ENCODE measurements around the gene STK4.

STK4 gene

DNA sequence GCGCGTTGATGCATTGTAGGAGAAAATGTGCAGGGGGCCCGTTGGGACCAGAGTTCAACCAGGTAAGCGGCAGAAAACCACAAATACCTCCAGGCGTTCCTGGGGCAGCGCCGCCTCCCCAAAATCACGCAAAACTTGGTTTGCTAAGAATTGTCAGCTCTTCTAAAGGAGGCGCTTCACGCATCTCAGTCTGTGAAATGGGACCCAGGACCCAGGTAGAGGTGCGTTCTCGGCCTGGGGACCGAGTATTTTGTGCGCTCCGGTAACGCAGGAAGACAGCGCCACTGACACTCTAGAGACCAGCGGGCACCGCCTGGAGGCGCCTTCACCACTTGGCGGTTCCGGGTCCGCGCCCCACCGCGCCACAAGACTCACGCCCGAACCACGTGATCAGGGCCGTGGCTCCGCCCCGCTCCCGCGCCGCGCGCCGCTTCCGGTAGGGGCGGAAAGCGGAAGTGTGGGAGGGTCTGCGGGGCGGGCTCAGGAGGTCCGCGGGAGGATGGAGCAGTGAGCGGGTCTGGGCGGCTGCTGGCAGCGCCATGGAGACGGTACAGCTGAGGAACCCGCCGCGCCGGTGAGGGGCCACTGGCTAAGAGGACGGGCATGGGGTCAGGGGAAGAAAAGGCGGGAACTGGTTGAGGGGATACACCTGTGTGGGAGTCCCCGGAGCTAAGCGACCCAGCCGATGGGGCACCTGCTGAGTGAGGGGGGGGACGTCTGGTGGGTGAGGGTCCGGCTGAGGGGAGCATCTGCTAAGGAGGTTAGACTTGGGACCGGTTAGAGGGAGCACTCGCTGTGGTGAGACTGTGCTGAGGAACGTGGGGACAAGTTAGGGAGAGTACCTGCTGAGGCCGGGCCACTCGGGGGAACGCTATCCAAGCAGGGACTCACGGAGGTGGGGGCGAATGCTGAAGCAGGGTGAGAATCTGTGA lies at the start of gene STK4:
TSS of gene STK4 (plus strand) at position 483 of the 932 bp plus-strand sequence. CDS start at position 540, 57 bp downstream.
- TF ChIP-seq, protein P1, sequence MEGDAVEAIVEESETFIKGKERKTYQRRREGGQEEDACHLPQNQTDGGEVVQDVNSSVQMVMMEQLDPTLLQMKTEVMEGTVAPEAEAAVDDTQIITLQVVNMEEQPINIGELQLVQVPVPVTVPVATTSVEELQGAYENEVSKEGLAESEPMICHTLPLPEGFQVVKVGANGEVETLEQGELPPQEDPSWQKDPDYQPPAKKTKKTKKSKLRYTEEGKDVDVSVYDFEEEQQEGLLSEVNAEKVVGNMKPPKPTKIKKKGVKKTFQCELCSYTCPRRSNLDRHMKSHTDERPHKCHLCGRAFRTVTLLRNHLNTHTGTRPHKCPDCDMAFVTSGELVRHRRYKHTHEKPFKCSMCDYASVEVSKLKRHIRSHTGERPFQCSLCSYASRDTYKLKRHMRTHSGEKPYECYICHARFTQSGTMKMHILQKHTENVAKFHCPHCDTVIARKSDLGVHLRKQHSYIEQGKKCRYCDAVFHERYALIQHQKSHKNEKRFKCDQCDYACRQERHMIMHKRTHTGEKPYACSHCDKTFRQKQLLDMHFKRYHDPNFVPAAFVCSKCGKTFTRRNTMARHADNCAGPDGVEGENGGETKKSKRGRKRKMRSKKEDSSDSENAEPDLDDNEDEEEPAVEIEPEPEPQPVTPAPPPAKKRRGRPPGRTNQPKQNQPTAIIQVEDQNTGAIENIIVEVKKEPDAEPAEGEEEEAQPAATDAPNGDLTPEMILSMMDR (IDR thresholded peaks at IDR 0.05; ENCODE audit: control insufficient read depth, insufficient read depth, low read depth, low read length, missing control alignments), result peak; percentile 48

DNA sequence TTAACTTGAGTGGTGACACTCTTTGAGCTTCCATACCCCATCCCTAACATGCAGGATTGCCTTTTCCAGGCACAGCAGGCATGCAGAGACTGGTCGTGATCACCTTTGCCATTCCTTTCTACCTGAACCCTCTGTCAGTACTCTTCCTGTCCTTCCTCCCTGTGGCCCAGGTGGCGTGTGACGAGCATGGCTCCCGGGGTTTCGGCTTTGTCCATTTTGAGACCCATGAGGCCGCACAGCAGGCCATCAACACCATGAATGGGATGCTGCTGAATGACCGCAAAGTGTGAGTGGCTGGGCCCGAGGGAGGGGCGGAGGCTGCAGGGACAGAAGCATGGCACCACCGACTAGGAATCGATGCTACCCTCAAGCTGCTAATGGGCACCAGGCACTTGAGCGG lies 49.7 kb upstream of the STK4 start:
- no peak for DNase-seq (ENCODE audit: low read depth)
- no peak overlapping the region for H3K4me3 ChIP-seq (ENCODE audit: control insufficient read depth, low read depth, low read length)
- TF ChIP-seq, protein P1 (IDR thresholded peaks at IDR 0.05; ENCODE audit: control insufficient read depth, insufficient read depth, low read depth, low read length, missing control alignments), result no peak

More for the DNA sequence above, at the start of gene STK4:
- peak within 1 kb of the TSS; percentile 72 for H3K4me3 ChIP-seq (ENCODE audit: control insufficient read depth, low read depth, low read length)
- DNase-seq (ENCODE audit: low read depth), result peak; percentile 35

DNA sequence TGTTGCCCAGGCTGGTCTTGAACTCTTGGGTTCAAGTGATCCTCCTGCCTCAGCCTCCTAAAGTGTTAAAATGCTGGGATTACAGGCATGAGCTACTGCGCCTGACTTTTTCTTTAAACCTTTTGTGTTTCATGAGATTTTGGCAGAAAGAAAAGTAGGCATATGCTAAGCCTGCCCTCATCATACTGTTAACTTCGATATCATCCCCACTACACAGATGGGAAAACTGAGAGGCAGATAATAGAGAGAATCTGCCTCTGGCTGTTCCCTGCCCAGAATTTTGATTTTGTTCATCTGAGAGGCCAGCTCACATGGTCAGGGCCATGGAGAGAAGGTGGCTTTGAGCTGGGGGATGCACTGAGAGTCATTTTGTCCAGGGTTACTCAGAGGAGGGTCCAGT lies 48.9 kb upstream of the STK4 start:
- no peak overlapping the region for H3K4me3 ChIP-seq (ENCODE audit: control insufficient read depth, low read depth, low read length)
- TF ChIP-seq, protein P1 (IDR thresholded peaks at IDR 0.05; ENCODE audit: control insufficient read depth, insufficient read depth, low read depth, low read length, missing control alignments), result no peak
- no peak for DNase-seq (ENCODE audit: low read depth)

DNA sequence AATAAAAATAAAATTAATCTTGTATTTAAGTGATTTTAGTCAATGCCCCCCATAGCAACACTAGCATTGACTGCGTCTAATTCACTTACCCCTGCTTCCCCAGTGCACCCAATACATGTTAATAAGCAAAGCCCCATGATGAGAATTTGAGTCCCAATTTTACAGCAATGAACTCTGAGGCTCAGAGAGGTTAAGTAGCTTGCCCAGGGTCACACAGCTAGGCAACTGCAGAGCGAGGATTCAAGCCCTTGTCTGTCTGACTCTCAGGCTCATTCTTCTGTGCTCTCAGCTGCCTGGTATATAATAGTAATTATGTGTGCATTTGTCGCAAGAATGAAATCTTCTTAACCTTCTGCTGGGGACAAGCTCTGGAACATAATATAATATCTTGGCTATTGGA lies 48.0 kb upstream of the STK4 start:
- no peak overlapping the region for H3K4me3 ChIP-seq (ENCODE audit: control insufficient read depth, low read depth, low read length)
- DNase-seq (ENCODE audit: low read depth), result no peak
- TF ChIP-seq, protein P1 (IDR thresholded peaks at IDR 0.05; ENCODE audit: control insufficient read depth, insufficient read depth, low read depth, low read length, missing control alignments), result no peak

DNA sequence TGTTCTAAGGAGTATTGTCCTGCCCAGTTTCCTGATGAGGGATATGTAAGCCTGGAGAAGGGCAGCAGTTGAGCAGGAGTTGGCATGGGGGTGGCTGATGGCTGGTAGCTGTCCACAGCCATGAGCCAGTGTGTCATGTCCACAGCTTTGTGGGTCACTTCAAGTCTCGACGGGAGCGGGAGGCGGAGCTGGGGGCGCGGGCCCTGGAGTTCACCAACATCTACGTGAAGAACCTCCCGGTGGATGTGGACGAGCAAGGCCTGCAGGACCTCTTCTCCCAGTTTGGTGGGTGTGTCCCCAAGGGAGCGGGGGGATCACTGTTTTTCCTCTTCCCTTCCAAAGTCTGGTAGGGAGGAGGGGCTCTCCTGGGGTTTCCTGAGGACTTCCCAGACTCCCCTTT lies 47.6 kb upstream of the STK4 start:
- no peak overlapping the region for H3K4me3 ChIP-seq (ENCODE audit: control insufficient read depth, low read depth, low read length)
- DNase-seq (ENCODE audit: low read depth), result no peak
- TF ChIP-seq, protein P1 (IDR thresholded peaks at IDR 0.05; ENCODE audit: control insufficient read depth, insufficient read depth, low read depth, low read length, missing control alignments), result no peak

DNA sequence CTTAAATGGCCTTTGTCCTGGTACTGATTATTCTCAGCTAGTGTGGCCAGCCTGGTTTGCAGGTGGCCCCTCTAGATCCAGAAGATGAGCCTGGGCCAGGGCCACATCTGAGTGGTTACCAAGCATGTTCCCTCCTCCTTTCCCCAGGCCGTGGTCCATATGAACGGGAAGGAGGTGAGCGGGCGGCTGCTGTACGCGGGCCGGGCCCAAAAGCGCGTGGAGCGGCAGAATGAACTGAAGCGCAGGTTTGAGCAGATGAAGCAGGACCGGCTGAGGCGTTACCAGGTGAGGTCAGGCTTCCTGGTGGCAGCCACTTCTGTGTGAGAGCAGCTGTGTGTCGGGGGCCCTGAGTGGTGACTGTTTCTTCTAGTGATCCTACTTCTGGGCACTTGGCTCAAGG lies 44.9 kb upstream of the STK4 start:
- H3K4me3 ChIP-seq (ENCODE audit: control insufficient read depth, low read depth, low read length), result no peak overlapping the region
- DNase-seq (ENCODE audit: low read depth), result no peak
- TF ChIP-seq, protein P1 (IDR thresholded peaks at IDR 0.05; ENCODE audit: control insufficient read depth, insufficient read depth, low read depth, low read length, missing control alignments), result no peak

All from AG09309 (cell line).